Left kidney (tissue), 2 donors: ENCODE results near the gene PRPF6. TPM values are rescaled to one million over a fixed set of nuclear protein-coding genes. Genes with fewer than 3 reads are reported as not detected.

Source experiments
- DNase-seq: peaks from one replicate; pipeline ENCODE4 v3.0.0-alpha.2; 2013
- polyA plus RNA-seq: library from polyadenylated mRNA; unstranded; fragments of 120-200 nt; gene quantifications from one replicate; pipeline ENCODE4 v1.2.1, GENCODE V29; 2013; ENCODE audit not compliant: insufficient read length

Gene PRPF6
- polyA plus RNA-seq, 1 donor, result 81.6 TPM

DNA sequence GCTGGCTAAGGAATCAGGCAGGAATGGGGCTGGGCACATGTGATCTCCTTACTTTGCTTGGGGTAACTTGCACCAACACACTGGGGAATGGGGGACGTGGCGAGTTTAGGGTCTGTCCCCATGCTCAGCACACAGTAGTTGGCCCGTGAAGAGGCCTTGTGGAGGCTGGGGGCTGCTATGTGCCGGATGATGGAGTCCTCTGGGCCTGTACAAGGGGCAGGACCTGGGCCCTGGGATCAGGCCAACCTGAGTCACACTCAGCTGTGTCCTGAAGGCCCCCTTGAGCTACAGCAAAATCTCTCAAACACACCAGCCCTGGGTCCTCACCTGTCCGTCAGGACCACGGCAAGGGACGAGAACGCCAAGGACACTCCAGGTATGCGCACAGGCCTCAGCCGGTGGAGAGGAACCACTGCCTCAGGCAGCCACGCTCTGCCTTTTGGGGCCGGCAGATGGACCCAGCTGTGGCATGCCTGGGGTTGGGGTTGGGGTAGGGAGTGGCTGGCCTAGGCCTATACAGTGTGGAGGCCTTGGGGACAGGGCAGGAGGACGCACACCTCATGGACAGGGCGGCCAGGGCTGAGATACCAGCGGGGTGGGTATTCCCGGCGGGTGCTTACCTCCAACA is 35.8 kb upstream of the PRPF6 start:
- DNase-seq, result no peak

DNA sequence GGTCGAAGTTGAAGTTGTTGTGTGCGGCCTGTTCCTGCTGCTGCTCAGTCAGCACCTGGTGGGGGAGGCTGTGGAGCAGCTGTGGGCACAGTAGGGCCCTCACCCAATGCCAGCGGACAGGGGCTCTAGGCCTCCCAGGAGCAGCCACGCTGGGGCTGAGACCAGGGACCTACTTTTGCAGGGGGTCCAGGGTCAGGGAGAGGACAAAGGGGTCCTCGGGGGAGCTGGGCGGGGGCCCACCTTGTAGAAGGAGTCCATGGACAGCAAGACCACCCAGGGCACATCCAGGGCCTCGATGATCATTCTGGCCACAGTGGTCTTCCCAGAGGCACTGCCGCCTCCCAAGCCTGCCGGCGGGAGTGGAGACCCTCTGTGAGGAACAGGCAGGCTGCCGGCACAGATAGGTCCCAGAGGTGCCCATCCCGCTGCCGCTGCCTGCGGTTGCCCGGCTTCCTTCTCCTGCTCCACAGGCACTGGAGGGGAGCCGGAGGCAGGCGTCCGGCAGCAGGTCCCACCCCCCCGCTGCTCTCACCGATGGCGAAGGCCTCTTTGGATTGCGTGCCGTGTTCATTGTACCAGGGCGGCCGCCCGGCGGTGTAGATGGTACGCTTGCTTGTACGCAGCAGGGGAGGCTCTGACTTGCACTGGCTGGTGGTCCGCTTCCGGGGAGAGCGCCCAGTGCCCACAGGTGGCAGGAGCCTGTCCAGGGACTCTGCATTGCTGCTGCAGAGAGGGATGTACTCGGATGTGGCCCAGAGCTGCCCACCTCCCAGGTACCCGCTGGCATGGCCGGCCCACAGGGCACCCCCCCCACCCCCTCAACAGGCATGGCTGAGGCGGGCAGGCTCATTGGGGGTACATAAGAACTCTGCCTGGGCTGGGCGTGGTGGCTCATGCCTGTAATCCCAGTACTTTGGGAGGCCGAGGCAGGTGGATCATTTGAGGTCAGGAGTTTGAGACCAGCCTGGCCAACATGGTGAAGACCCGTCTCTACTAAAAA is 34.7 kb upstream of the PRPF6 start:
- DNase-seq, result no peak

DNA sequence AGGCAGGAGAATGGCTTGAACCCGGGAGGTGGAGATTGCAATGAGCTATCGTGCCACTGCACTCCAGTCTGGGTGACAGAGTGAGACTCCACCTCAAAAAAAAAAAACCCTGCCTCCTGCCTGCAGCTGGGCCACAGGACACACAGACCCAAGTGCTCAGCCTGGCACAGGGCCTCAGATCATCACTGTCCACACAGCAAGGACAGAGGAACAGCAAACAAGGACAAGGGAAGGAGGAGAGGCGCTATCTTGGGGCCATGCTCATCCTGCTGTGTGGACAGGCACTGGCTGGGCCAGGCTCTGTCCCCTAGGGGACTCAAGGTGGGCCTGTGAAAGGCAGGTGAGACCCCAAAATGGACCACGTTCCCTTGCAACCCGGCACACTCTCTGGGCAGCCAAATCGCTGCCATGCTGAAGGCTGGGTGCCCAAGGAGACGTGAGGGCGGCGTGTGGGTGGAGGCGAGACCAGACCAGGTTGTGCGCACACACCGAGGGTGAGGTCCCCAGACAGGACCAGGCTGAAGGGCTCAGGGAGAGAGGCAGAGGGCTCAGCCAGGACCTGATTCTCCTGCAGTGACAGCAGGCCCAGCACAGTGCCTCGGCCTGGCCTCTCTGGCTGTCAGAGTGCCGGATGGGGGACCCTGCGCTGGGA is 33.8 kb upstream of the PRPF6 start:
- DNase-seq, result no peak

GRCh38 chr20:63947638-63948456 is 33.1 kb upstream of the PRPF6 start:
- no peak for DNase-seq

GRCh38 chr20:63950701-63951397 is 30.1 kb upstream of the PRPF6 start:
- no peak for DNase-seq

DNA sequence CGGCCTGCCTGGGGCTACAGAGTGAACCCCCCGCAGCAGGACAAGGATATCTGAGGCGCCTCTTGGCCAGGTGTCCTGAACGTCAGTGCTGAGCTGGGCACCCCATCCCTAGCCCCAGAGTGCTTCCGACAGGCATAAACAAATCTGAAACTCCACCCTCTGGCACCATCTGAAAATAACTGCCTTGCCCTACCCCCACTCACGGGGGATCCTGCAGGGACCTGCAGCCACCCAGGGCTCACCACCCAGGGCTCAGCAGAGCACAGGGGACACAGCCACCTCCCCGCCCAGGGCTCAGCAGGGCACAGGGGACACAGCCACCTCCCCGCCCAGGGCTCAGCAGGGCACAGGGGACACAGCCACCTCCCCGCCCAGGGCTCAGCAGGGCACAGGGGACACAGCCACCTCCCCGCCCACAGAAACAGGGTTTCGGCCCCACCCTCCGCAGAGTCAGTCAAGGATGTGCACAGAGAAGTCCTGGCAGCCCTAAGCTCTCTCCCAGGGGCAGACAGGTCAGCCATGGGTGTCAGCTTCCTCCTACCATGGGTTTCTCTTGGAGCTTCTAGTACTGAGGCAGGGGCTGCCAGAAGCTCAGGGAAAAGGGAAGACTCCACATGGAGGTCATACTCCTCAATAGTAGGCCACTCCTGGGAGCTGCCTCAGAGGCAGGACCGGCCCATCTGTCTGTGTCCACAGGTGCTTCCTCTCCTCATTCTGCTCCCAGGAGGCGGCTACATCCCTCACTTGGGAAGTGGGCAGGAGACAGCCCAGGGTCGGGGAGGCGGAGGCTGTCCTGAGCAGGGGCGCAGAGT is 29.3 kb upstream of the PRPF6 start:
- no peak for DNase-seq

DNA sequence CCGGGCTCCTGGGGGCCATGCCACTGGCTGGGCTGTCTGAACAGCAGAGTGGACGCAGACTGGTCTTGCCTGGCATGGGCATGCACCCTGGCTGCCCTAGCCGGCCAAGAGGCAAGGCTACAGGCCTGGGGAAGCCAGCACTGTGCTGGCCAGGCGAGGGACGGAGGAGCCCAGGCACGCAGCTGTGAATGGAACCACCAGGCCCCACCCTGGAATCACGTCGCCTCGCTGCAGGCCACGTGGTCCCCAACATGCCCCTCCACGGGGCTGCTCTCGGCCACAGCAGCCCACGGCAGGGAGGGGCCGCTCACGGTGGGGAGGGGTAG is 28.8 kb upstream of the PRPF6 start:
- no peak for DNase-seq

DNA sequence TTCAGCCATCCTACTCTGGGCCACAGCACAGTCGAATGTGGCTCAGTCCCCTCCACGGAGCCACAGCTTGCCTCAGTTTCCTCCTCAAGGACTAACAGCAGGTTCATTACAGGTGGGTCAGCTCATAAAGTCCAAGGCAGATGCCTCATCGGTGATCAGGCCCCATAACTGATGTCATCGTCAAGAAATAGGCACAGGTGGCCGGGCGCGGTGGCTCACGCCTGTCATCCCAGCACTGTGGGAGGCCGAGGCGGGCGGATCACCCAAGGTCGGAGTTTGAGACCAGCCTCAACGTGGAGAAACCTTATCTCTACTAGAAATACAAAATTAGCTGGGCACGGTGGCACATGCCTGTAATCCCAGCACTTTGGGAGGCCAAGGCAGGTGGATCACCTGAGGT is 28.2 kb upstream of the PRPF6 start:
- no peak for DNase-seq

DNA sequence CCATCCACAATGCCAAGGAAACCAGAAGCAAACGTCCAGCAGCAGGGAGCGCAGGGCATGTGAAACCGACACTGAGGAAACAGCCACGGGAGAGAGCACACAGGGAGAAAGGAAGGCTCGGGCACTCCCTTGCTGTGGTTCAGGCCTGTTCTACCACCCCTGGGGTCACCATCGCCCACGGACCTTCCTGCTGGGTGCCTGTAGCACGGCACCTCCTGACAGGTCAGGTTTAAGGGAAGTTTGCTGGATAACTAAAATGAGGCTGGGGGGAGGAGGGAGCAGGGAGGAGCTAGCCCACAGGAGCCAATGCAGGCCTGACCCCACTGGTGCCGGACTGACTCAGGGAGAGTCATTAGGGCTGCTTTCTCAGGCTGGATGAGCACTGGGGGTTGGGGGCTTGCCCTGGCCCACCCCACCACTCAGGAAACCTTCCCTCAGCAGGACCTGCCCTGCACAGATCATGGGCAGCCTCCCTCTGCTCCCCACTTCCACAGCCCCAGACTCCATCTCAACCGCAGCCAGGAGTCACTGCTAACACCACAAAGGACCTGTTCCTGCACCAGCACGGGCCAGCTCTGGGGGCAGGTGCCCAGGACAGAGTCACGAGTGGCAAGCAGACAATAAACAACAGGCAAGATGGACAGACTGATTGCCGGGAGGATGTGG is 27.0 kb upstream of the PRPF6 start:
- no peak for DNase-seq

DNA sequence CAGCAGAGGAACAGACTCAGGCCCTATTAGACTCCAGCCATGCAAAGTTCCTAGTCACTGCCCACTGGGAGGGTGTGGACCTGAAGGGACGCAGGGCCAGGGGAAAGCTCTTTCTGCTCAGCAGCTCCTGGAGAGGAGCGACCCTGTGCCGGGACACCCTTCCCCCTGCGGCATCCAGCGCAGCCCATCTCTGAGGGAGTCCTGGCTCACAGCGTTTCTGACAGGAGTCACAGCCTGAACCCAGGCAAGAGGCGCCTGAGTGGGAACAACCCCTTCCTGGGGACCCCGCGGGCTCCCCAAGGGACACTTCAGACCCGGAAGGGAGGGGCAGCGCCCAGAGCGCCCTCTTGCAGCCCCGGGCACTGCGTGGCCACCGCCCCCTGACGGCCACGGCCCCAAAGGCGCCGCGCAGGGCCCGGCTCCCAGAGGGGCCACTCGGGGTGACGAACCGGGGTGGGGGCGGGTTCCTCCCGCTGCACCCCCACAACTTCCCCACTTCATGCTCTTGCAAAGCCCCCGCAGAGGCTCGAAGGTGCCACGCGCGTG is 25.6 kb upstream of the PRPF6 start:
- DNase-seq, result no peak

- peak; percentile 86 for DNase-seq
These were observed 24.9 kb upstream of the PRPF6 start, which contains the start of gene UCKL1 for GRCh38 chr20:63955827-63956663. Gene UCKL1, minus strand, starts transcription at chr20:63956416. Its CDS starts 44 bp downstream, at chr20:63956372.

DNA sequence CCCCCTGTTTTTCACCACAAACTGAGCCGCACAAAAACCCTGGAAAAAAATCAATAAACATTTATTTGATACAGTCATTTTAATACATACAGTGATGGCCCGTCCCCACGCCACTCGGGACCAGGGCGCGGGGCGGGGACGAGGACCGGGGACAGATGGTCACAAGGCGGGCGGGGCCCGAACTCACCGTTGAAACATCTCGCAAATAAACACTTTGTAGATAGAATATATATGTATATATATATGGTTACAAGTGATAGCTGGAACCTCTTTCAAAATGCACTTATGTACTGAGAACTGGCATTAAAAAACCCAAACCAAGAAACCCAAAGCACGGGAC is 24.3 kb upstream of the PRPF6 start:
- DNase-seq, result no peak

DNA sequence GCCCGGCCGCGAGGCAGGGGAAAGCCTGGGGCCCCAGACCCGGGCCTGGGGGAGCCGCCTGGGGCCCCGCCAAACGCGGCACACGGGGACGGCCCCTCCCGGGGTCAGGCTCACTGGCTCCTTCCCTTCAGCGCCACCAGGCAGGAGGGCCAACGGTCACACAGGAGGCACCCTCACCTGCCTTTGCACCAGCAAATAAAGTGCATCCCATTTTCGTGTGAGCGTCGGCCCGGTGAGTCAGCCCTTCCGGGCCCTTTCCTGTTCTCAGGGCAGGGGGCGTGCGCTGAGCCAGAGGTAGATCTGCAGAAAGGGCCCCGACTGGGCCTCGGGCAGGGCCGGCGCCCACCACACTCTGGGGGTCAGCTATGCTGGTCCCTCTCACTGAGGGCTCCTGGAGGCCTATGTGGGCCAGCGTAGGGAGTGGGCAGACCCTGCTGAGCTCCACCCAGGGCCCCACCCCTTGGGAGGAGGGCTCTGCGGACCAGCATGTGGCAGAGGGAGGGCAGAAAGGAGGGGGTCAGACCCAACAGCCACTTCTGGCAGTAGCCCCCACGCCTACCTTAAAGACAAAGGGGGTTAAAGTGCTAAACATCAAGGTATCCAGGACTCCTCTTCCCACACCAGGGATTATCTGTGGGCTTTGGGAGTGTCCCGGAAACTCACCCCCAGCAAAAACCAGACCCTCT is 23.8 kb upstream of the PRPF6 start:
- peak; percentile 30 for DNase-seq

DNA sequence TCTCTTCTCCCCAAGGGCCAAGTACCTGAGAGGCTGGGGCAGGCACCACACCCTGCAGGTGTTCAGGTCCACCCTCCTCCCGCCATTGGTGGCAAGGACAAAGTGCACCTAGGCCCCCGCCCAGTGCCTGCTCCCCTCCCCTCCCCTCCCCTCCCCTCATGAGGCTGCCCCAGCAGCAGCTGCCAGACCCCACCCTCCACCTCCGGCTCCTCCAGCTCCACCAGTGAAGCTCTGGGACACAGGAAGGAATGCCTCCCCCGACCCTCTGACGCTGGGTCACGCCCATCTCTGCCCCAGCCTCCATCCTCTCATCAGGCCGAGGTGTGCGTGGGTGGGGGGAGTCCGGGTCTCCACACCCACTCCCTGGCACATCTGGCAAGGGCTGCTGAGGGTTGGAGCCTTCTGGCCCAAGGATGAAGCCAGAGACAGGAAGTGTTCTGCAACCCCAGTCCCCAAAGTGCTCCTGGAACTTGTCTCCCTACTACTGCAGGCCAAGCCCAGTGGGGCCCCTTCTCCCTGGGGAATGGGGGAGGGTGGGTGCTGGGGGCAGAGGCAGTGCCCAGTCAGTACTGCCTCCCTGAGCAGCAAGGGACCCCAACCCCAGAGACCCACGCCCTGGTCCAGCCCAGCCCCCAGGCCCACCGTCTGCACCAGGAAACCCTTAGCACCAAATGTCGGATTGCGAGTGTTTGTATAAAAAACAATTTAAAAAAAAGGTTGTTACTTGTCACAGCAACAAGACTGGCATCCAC is 23.1 kb upstream of the PRPF6 start:
- DNase-seq, result no peak

DNA sequence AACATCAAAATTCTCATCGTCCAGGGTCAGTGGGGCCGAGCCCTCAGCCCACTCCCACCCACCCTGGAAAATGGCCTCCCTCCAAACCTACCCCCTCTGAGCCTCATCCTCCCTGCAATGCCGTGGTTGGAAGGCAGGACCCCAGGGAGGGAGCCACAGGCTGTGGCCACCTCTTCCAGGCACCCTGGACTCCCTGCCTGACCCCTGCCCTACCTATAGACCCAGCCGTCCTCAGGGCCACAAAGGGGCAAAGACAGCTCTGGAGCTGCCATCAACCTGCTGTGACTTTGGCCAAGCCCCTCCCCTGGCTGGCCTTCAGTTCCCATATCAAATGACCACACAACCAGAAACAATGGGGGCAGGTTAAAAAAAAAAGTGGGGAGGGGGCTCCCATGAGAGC is 22.5 kb upstream of the PRPF6 start:
- DNase-seq, result no peak

- DNase-seq, result no peak
These were observed 21.8 kb upstream of the PRPF6 start for GRCh38 chr20:63958964-63959698.

- no peak for DNase-seq
These were observed 21.2 kb upstream of the PRPF6 start for GRCh38 chr20:63959699-63960075.
